Uterine smooth muscle cell (primary cell): ENCODE data around the gene DNAJB12. TPM values are rescaled to one million over a fixed set of nuclear protein-coding genes. Genes with fewer than 3 reads are reported as not detected.

Experiments
- total RNA-seq: library from RNA; depleted of rRNA; stranded (reverse); fragments of >200 nt; gene quantifications from 2 replicates; pipeline ENCODE4 v1.2.3, GENCODE V29; 2014

DNAJB12 gene
- total RNA-seq, result 24.0 and 26.6 TPM in 2 replicates

DNA sequence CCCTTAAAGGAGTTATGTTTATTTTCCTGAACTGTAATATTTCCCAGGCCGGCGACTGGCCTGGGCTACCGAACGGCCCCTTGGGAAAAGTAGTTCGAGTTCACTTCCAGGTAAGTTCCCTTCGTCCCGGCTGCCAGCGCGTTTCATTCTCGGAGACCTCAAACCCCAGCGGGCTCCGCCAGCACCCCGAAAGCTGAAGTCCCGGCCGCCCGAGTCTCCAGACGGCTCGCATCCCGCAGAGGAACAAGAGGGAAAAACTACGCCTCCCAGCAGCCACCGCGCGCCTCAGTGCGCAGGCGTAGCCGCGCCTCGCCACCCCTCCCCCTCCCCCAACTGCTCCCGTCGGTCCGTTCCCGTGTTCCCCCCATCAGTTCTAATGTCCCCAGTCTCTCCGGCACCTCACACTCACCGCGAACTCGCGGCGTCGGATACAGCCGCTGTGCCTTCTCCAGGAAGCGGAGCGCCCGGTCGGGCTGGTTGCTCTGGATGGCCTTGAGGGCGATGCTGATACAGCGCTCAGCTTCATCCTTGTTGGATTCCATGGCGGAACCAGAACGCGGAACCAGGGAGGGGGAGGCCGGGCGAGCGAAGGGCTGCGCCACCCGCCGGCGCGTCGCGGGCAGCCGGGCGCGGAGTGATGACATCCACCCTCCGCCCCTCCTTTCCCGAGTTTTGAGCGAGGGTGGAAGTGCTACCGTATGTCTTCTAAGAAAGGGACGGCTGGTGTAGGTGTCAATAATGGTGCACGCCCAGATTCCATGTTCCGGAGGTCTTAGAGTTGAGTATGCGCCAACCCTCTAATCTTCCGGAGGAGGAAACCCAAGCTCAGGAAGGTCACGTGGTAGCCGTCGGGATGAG is at the start of gene DNAJB12:
TSS of gene DNAJB12 (minus strand) at position 564 of the 858 bp plus-strand sequence. CDS start at position 542, 22 bp downstream.

Other genes with a start within 250 kb of the DNAJB12 start
- gene ANAPC16, start 138.9 kb downstream of the DNAJB12 start, total RNA-seq, result 28.3 and 39.5 TPM in 2 replicates
- 23.6 and 26.2 TPM in 2 replicates for gene ASCC1, start 138.6 kb downstream of the DNAJB12 start, total RNA-seq
- 317 and 486 TPM in 2 replicates for gene DDIT4, start 81.0 kb downstream of the DNAJB12 start, total RNA-seq